HEK293T (cell line): ENCODE results near the gene CXCL17.

Experiments
- BHLHE40 ChIP-seq: fragments of 450-650 bp; IDR thresholded peaks from 2 replicates; pipeline ENCODE4 v1.6.1; 2016; ENCODE audit warnings: mild to moderate bottlenecking, moderate library complexity, borderline replicate concordance
- ELF4 ChIP-seq: fragments of 450-650 bp; IDR thresholded peaks from 2 replicates; pipeline ENCODE4 v1.6.1; 2017; ENCODE audit warnings: antibody characterized with exemption
- FOXA1 ChIP-seq: fragments of 450-650 bp; IDR thresholded peaks from 2 replicates; pipeline ENCODE4 v1.6.1; 2016; ENCODE audit warnings: mild to moderate bottlenecking
- FOXM1 ChIP-seq: fragments of 450-650 bp; IDR thresholded peaks from 2 replicates; pipeline ENCODE4 v1.6.1; 2017; ENCODE audit warnings: mild to moderate bottlenecking, borderline replicate concordance
- NFRKB ChIP-seq: fragments of 450-650 bp; IDR thresholded peaks from 2 replicates; pipeline ENCODE4 v1.6.1; 2016; ENCODE audit warnings: mild to moderate bottlenecking, moderate library complexity
- TARDBP ChIP-seq: fragments of 450-650 bp; IDR thresholded peaks from 2 replicates; pipeline ENCODE4 v1.6.1; 2016
- TF ChIP-seq, protein P1 (sequence below): fragments of 450-650 bp; IDR thresholded peaks from 2 replicates; pipeline ENCODE4 v1.6.1; 2016

DNA sequence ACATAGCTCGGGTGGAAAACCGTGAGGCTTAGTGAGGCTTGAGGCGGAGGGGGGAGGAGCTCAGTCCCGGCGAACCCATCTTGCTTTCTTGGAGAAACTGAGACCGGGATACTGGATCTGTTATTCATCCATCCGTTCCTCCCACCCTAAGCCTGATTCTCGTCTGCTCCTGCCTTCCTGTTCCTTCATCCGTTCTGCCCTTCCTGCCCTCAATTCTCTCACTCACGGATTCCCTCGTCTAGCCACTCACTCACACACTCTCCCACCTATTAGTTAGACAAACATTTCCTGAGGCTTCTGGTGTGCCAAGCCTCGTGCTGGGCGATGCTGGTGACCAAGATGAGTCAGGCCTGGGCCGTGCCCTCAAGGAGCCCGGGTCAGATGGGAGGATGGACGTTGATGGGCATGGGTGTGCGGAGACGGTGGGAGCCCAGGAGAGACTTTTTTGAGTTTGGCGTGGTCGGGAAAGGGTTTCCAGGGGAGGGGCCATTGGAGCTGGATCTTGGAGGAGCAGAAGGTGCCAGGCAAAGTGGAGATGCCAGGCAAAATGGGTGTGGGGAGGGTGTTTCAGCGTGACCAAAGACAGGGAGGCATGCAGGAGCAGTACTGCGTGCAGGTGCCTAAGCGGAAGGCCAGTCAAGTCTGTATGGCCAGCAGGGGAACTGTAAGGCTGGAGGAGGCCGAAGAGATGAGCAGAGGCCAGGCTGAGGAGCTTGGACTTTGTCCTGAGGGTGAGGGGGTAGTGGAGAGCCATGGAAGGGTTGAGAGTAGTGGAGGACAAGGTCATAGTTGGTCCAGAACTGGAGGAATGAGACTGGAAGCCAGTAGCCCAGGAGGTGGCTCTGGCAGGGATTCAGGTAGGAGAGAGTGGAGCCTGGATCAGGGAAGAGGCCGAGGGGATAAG is 45.2 kb downstream of the CXCL17 start:
- TF ChIP-seq NFRKB (no peak), FOXM1 (no peak), BHLHE40 (no peak), FOXA1 (no peak), ELF4 (no peak), TARDBP (no peak)
- TF ChIP-seq, protein P1, sequence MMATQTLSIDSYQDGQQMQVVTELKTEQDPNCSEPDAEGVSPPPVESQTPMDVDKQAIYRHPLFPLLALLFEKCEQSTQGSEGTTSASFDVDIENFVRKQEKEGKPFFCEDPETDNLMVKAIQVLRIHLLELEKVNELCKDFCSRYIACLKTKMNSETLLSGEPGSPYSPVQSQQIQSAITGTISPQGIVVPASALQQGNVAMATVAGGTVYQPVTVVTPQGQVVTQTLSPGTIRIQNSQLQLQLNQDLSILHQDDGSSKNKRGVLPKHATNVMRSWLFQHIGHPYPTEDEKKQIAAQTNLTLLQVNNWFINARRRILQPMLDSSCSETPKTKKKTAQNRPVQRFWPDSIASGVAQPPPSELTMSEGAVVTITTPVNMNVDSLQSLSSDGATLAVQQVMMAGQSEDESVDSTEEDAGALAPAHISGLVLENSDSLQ, result no peak
